ENCODE results near the gene PARD3B. TPM values are rescaled to one million over a fixed set of nuclear protein-coding genes. Genes with fewer than 3 reads are reported as not detected.
A peak's percentile ranks its signal among the peaks of the same experiment; 100 is the strongest.

PARD3B gene, protein sequence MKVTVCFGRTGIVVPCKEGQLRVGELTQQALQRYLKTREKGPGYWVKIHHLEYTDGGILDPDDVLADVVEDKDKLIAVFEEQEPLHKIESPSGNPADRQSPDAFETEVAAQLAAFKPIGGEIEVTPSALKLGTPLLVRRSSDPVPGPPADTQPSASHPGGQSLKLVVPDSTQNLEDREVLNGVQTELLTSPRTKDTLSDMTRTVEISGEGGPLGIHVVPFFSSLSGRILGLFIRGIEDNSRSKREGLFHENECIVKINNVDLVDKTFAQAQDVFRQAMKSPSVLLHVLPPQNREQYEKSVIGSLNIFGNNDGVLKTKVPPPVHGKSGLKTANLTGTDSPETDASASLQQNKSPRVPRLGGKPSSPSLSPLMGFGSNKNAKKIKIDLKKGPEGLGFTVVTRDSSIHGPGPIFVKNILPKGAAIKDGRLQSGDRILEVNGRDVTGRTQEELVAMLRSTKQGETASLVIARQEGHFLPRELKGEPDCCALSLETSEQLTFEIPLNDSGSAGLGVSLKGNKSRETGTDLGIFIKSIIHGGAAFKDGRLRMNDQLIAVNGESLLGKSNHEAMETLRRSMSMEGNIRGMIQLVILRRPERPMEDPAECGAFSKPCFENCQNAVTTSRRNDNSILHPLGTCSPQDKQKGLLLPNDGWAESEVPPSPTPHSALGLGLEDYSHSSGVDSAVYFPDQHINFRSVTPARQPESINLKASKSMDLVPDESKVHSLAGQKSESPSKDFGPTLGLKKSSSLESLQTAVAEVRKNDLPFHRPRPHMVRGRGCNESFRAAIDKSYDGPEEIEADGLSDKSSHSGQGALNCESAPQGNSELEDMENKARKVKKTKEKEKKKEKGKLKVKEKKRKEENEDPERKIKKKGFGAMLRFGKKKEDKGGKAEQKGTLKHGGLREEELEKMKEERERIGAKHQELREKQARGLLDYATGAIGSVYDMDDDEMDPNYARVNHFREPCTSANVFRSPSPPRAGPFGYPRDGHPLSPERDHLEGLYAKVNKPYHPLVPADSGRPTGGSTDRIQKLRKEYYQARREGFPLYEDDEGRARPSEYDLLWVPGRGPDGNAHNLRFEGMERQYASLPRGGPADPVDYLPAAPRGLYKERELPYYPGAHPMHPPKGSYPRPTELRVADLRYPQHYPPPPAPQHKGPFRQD (N-terminal part only)
- 0.37 and 0.68 TPM in 2 replicates for total RNA-seq (2014; rRNA removed; shearing (Covaris generic))

DNA sequence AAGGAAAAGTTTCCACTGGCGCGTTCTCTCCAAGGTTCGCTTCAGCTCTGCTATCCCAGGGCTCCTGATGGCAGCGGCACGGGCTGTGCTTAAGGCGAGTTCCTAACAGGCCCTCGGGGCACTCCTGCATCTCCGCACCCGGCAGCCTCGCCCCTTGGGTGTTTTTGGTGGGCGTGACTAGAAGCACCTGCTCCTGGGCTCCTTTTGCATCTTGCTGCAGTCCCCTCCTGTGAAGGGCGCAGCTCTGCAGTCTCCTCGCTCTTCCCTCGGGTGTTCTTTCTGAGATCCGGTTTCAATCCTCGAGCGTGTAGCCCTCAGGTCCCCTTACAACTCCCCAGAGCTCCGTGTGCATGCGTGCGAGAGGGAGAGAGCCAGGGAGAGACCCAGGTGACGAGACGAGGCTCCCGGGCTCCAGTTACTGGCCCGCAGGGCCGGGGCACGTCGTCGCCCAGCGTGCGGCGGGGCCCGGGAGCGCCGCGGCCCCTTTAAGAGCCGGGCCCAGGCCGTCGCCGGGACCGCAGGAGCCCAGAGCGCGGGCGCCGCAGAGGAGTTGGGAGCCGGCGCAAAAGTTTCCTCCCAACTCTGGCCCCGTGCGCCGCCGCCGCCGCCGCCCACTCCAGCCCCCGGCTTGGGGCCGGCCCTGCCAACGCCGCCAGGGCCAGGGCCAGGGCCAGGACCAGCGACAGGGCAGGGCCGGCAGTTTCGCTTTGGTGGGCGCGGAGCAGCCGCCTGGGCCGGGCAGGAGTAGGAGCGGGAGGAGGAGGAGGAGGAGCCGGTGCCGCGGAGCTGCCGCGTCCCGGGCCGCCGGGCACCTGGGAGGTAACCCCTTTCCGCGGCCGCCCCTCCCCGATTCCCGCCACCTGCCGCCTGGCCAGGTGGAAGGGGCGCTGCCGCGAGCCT lies at the start of gene PARD3B:
Gene PARD3B (plus strand): TSS at position 515 of the 900 bp plus-strand sequence. CDS start 525 bp downstream, outside the sequence.
- peak; percentile 17 for DNase-seq (ENCODE audit: low spot score)

DNA sequence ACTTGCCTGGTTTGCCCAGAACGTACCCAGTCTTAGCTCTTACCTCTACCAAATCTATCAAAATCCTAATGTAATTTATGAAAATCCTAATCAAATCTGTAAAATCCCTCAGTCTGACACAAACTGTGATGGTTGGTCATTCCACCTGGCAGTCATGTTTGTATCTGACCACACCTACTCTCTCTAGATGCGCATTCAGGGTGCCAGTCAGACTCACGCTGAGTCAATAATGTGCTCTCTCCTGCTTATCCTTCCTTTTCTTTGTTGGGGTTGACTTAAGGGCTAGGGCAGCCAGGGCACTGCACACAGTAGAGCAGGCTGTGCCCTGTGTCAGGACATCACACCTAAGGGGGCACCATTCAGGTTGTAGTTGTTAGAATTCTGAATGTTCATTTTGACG lies 48.5 kb upstream of the PARD3B start:
- DNase-seq (ENCODE audit: low spot score): no peak

DNA sequence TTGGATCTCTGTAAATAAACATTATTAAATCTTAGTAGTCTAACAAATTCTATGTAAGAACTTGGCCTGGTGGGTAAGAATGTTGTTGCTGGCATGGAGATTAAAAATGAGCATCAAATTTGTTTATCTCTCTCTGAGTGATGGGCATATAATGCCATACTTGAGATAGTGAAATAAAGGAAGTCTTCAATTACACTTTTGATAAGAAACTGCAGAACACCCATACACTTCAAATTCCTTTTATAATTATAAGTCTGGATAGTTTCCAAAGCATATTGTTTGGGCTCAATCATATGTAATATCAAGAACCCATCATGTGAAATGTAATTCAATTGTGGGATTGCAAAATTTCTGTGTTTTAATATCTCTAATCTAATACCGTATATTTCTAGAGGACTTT lies 47.4 kb upstream of the PARD3B start:
- DNase-seq (ENCODE audit: low spot score): no peak

DNA sequence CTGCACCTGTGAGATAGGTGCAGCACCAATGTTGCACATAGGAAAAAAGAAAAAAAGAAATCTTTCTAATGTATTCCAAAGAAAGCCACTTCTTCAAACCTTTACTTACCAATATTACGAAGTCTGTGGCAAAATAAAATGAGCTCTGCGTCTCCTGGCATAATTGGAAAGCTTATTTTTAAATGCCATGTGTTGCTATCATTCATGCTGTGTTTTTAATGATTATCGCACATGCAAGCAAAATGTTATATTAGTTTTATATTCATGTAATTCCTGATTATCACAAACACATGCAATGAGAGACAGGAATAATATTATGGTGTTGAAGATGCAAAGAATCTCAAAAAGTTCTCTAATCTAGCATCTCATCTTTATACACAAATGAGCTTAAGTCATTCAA lies 47.0 kb upstream of the PARD3B start:
- no peak for DNase-seq (ENCODE audit: low spot score)

DNA sequence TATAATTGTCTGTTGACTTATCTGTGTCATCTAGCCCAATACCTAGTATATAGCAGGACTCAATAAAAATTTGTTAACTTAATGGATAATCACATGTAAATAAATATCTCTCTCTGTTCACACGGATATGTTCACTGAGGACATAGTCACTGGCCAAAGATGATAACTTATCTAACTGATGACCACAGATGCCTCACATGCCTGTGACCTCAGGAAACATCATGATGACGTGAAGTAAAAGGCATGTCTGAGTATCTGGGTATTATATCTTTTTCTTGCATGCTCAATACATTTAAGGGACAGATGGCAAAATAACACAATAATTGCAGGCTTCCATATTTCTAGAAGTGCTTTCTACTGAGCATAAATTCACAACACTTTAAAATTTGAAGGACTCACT lies 41.4 kb upstream of the PARD3B start:
- no peak for DNase-seq (ENCODE audit: low spot score)

DNA sequence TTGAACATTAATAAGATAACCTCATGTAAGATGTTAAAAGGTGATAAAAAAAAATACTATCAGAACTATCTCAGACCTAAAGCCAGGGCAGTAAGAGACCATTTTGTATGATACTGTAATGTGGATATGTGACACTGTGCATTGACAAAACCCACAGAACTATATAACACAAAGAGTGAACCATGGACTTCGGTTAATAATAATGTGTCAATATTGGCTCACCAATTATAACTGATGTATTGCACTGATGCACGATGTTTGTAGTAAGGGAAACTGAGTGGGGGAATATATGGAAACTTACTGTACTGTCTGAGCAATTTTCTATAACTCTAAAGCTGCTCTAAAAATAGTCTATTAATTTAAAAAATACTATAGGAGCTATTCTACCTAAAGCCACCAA lies 40.7 kb upstream of the PARD3B start:
- no peak for DNase-seq (ENCODE audit: low spot score)

DNA sequence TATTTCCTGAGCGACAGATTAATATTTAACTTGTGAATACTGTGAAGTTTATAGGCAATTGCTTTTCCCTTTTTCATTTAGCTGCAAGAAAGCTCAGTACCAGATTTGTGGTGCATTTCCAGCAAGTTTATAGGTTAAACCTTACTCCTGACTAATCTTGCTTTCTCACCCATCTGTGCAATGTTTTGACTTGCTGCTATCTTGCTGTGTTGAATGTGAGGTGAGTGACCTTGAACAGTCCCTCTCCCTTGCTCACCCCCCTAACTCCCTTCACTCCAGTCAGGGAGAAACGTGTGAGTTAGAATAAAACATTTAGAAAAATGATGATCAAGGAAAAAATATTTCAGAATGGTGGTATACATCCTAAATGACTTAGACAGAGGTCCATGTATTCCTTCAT lies 39.8 kb upstream of the PARD3B start:
- DNase-seq (ENCODE audit: low spot score): no peak

DNA sequence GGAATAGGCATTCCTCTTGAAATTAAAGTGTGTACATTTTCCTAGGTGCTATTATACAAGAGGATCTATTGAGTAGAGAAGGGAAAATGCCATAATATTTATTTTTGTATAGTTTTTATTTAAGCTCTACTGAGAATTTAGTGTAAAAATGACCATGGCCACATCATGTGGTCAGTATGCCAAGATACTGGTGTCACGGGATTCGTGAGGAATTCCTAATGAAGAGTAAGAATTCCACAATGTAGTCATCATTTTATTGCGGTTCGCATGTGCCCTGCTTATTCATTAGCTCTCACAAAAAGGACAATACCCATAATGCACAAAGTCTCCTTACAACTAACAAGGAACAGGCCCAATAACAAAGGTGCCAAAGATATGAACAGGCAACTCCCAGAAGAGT lies 39.3 kb upstream of the PARD3B start:
- DNase-seq (ENCODE audit: low spot score): peak; percentile 29

DNA sequence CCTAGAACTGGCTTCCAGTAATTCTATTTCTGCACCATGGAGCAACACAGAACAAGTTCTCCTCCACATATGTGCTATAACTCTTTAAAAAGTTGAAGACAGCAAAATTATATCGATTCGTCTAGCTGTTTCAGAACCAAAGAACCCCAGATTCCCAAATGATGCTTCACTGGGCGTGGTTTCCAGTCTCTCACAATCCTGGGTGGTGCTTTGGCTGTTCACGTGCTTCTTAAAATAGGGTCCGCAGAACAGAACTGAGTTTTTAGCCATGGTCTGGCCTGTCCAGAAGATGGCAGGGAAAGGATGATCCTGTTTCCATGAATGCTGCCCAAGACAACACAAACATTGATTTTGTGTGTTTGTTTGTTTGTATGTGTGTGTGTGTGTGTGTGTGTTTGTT lies 37.6 kb upstream of the PARD3B start:
- no peak for DNase-seq (ENCODE audit: low spot score)

DNA sequence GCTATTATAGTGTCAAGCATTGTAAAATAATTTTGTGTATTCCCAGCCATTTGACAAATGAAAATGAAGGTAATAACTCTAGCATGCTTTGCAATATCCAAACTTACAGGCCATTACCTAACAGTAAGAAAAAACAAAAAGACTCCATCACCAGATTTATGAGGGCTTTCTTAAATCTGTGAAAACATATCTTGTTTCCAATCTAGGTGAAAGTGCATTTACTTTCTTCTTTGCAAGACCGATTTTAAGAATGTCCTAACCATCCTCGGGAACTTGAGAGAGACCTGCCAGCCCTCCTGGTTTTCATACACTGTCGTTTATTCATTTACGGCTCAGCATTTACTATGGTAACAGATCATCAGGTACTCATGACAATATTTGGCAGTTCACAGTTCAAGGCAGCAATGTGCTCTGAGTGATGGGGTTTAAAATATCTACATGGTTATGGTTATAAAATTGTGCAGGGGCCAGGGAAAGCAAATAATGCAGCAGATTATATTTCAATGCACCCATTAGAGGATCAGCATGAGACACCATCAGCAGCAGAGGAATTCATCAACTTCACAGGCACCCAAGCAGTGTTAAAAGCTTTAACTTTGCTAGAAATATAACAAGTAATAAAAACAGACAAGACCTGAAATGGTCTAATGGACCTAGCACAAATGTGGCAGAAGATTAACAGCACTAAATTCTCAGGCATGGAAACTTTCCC lies 34.4 kb upstream of the PARD3B start:
- no peak for DNase-seq (ENCODE audit: low spot score)

DNA sequence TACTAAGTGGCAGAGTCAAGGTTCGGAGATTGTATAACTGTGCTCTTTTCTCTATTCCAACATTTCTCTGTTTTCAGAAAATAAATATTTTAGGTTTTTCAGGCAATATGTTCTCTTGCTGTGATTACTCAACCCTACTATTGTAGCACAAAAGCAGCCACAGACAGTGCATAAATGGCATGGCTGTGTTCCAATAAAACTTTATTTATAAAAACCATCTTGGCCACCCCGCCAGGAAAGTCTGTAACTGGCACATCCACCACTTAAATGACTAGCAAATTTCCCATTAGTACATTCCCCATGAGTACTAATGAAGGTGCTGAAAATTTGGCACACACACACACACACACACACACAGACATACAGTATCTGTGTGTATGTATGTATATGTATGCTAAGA lies 30.8 kb upstream of the PARD3B start:
- no peak for DNase-seq (ENCODE audit: low spot score)

DNA sequence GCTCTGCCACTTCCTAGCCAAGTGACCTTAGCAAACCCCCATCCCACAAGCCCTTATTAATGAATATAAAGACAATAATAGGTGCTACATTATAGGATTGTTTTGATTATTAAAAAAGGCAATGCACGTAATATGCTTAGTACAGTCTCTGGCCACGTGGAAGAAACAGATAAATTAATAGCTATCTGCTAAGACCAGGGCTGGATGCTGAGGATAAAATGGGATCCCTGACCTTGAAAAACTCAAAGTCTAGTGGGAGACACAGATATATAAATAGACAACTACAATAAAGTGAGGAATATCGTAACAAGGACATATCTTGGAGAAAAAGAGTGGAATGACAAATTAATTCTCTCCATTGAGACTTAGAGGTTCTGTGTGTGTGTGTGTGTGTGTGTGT lies 29.9 kb upstream of the PARD3B start:
- no peak for DNase-seq (ENCODE audit: low spot score)

DNA sequence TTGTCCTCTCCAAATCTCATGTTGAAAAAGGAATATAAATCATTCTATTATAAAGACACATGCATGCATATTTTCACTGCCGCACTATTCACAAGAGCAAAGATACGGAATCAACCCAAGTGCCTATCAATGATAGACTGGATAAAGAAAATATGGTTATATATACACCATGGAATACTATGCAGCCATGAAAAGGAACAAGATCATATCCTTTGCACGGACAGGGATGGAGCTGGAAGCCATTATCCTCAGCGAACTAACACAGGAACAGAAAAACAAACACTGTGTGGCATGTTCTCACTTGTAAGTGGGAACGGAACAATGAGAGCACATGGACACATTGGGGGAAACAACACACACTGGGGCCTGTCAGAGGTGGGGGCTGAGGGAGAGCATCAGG lies 28.1 kb upstream of the PARD3B start:
- DNase-seq (ENCODE audit: low spot score): no peak

DNA sequence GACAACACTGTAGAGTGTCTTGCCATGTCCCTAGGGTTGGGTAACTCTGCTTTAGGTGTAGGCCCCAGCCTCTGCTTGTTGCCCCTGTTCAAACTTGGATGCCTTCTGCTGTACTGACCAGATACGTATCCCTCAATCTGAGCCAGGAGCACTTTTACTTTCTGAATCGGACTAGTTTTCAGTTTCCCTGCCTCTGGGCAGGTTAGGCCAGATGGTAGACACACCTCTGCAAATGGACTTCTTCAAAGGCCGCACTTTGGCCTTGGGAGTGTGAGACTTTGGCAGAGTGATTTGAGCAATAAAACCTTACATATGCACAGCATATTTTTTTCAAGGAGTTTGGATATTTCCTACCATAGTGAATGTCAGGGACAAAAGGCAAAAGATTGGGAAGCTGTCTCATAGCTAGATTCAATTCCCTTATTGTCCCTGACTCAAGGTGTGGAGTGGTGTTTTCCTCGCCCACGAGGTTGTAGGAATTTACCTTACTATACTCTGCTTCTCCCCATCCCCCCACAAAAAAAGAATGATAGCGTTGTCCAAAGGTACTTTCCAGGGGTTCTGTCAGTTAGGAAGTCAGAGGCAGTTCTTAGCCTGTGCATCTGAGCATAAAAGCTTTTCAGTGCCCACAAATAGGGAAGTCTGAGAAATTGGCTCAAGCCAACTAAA lies 15.3 kb upstream of the PARD3B start:
- no peak for DNase-seq (ENCODE audit: low spot score)

DNA sequence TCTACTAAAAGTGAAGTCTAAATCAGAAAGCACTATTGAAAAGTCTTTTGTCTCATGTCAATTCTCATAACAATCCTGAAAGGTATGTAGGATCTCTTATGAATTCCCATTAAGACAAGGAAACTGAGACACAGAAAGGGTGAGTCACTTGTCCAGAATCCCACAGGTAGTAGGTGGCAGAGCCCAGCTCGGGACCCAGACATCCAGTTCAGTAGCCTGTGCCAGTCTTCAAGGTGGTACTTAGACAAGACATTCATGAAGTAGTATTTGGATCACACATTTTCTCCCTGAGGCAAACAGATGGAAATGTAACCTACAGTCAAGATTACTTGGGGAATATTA lies 14.8 kb upstream of the PARD3B start:
- DNase-seq (ENCODE audit: low spot score): no peak

DNA sequence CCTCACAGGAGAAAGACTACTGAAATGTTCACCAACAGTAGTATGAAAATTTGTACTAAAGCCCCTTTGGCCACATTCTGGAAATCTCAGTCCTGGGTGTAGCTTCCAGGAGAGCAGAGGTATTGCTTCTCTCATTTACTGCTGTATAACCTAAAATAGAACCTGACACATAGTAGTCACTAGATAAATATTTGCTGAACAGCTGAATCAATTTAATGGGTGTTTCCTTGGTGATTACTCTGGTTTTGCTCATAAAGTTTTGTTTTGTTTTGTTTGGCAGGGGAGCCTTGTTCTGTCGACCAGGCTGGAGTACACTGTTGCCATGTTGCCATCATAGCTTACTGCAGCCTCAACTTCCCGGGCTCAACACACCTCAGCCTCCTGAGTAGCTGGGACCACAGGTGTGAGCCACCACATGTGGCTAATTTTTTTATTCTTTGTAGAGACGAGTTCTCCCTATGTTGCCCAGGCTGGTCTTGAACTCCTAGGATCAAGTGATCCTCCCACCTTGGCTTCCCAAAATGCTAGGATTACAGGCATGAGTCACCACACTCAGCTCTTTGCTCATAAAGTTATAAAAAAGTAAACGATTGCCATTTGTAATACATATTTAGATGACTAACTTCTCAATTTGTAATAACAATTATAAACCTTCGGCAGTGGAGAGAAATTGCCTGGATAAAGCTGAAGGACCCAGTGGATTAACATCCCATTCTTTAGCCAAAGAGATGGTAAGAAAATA lies 11.5 kb upstream of the PARD3B start:
- no peak for DNase-seq (ENCODE audit: low spot score)

DNA sequence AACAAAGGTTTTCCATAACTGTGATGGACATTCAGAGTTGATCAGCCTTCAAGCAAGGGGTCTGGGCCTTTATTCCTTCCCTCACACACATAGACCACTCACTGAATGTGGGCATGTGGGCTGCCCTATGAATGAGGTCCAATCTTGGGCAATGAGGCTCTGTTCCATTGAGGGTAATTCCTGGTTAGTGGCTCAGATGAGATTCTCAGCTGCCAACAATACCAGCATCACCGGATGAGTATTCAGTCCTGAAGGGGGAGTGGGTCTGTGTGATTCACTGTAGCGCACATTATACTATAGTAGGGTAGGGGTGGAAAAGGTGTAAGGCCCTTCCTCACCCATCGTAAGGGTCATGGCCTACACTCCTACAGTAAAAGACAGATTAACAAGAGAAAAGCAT lies 9.9 kb upstream of the PARD3B start:
- DNase-seq (ENCODE audit: low spot score): no peak

DNA sequence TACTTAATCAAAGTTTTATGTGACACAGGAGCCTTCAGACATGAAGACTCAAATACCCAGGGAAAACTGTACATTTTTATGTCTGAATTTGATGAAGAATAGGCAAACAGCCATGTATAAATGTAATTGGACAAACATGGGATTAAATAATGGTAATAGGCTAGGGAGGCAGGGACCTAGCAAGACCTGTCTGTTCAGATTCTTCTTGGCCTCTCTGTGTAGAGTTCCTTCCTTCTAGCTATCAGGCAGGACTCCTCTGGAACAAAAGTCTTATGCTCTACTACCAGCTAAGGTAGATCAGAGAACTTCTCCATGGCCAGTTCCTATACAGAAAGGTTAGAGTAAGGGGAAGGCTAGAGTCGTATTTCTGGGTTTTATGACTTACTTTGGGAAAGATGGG lies 9.5 kb upstream of the PARD3B start:
- DNase-seq (ENCODE audit: low spot score): no peak

DNA sequence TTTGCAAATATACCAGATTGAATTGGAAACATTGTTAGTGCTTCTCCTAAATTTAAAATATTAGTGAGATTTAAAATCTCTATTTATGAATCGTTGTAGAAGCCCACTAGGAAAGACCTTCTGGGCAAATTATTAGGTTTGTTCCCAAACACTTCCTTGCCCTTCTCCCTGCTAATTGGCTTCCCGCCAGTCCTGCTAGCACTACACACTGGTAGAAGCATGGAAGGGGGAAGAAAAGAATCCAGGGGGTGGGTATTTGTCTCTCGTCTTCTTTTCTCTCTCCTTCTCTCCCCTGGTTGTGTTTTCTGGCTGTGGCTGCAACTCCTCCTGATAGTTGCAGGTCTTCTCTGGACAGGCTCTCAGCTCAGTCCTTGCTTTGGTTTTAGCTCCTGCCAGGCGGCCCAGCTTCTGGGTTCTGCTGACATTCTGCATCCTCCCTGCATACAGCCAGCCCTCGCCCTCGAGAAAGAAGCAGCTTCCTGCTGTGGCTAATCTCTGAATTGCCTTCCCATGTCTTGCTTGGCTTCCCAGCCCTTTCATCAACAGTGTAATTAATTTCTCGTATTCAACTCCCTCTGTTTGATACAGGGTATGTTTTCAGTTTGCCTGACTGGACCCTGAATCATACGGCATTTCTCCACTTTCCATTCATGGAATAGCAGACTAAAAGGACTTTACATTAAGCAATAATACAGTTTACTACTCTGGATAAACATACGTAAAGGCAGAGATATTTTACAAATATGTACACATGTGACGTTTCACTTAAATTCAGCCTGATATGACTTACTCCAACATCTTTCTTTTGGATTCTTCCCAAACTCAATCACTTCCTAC lies 6.9 kb upstream of the PARD3B start:
- no peak for DNase-seq (ENCODE audit: low spot score)
